ENCODE measurements around the gene AMPD3. TPM values are rescaled to one million over a fixed set of nuclear protein-coding genes. Genes with fewer than 3 reads are reported as not detected.
A peak's percentile ranks its signal among the peaks of the same experiment; 100 is the strongest.

AMPD3 gene
- total and polyA plus RNA-seq, 2 donors (not counting 3 experiments of a cell fraction or from before 2014, with no cell fraction given) = 1.4 to 2.5 TPM

DNA sequence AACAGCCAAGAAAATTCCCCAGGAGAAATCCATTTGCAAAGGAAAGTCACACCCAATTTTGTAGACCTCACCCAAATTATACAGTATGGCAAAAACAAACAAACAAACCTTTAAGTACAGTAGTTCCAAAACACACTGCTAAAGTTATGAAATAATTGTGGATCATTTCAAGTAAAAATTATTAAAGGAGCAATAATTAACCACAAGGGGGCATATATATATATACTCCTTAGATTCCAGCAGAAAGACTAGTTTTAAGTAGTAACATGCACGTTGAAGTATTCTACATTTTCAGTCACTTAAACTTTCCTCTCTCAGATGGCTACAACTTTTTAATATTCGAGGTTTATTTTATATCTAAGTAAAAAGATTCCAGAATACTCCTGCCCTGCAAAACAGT, 59.1 kb downstream of the AMPD3 start:
- DNase-seq (ENCODE audit: low read depth, low spot score) = peak; percentile 52
- H3K36me3 ChIP-seq (ENCODE audit: control insufficient read depth in 2 of 2, extremely low read depth in 1 of 2, insufficient read depth in 2 of 2, low read length in 2 of 2) = no peaks in the 10 kb centered on the region
- no TSS peak for BruUV-seq (replicated peaks)
- peaks cover 7% of the 10 kb centered on the region for H3K4me1 ChIP-seq (ENCODE audit: control insufficient read depth, extremely low read depth, insufficient read depth, low read length)
- ChIA-PET POLR2A (interaction anchor here (1.0 kb wide), 1 partner anchor 27 kb away, joined by 4 read pairs; the partner anchor contains the start of gene RNF141), CTCF (interaction anchor here (0.6 to 3.7 kb wide), 36 partner anchors 8 to 227 kb away, joined by 3 to 45 read pairs (median 4); partner anchors contain the start of genes AMPD3, LYVE1 and RNF141)
- dilution Hi-C loops (cut with MboI; ENCODE audit: extremely low pct_ligation_motif_present, low sequenced_read_pairs) = no loop called here
- no peaks in the 10 kb centered on the region for H3K9me1 ChIP-seq (replicated peaks; ENCODE audit: control insufficient read depth, extremely low read depth, insufficient read depth, low read length)
- no peaks in the 10 kb centered on the region for H3K9me3 ChIP-seq (replicated peaks; ENCODE audit: control insufficient read depth, insufficient read depth, low read length)
- TF ChIP-seq, protein P1, sequence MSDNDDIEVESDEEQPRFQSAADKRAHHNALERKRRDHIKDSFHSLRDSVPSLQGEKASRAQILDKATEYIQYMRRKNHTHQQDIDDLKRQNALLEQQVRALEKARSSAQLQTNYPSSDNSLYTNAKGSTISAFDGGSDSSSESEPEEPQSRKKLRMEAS (IDR thresholded peaks at IDR 0.05; ENCODE audit: insufficient read depth, insufficient read length) = no peak
- TF ChIP-seq, protein P2, sequence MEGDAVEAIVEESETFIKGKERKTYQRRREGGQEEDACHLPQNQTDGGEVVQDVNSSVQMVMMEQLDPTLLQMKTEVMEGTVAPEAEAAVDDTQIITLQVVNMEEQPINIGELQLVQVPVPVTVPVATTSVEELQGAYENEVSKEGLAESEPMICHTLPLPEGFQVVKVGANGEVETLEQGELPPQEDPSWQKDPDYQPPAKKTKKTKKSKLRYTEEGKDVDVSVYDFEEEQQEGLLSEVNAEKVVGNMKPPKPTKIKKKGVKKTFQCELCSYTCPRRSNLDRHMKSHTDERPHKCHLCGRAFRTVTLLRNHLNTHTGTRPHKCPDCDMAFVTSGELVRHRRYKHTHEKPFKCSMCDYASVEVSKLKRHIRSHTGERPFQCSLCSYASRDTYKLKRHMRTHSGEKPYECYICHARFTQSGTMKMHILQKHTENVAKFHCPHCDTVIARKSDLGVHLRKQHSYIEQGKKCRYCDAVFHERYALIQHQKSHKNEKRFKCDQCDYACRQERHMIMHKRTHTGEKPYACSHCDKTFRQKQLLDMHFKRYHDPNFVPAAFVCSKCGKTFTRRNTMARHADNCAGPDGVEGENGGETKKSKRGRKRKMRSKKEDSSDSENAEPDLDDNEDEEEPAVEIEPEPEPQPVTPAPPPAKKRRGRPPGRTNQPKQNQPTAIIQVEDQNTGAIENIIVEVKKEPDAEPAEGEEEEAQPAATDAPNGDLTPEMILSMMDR (IDR thresholded peaks at IDR 0.05; ENCODE audit: extremely low read depth in 1 of 2, insufficient read depth in 1 of 2, low read depth in 1 of 2, low read length in 2 of 2) = peak; percentile 5 to 10
- H3K9ac ChIP-seq (replicated peaks; ENCODE audit: extremely low read depth, insufficient read depth, low read length) = no peak overlapping the region
- no peak overlapping the region for H2AFZ ChIP-seq (ENCODE audit: low read depth, low read length)
- intact Hi-C loops (cut with micrococcal nuclease) = loop anchor here (1.0 to 2.0 kb wide), 4 partner anchors 27 to 221 kb away; partner anchors contain the start of gene RNF141
- no peaks in the 10 kb centered on the region for H3K27me3 ChIP-seq (ENCODE audit: control insufficient read depth in 2 of 2, insufficient read depth in 2 of 2, low read length in 2 of 2)
- H3K4me3 ChIP-seq (replicated peaks in 1 of 3; ENCODE audit: insufficient read depth in 1 of 3, low read depth in 1 of 3, low read length in 3 of 3) = no peak overlapping the region
- H3K4me2 ChIP-seq (ENCODE audit: insufficient read depth, low read length) = no peak overlapping the region
- H3K27ac ChIP-seq (ENCODE audit: insufficient read depth, low read depth, low read length) = no peak overlapping the region
- FAIRE-seq = no peak
- no peaks in the 10 kb centered on the region for H4K20me1 ChIP-seq (replicated peaks; ENCODE audit: control insufficient read depth, extremely low read depth, insufficient read depth, low read length)
- H3K79me2 ChIP-seq (ENCODE audit: control insufficient read depth, insufficient read depth, low read length) = no peaks in the 10 kb centered on the region

DNA sequence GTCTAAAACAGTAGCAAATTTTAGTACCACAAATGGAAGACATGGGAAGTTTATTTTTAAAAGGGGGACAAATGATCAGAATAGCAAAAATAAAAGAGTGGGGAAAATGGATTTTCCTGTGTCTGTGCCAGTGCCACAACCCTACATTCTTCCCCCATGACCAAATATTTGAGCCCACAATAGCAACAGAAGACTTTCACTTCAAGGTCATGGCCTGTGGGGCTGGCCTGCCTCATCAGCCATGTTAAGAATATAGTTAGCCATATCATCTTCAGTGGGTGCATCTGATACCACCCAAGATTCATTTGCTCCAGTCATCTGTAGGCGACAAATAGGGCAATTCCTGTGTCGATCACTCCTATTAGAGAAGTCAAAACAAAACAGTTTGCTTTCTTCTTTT, 59.6 kb downstream of the AMPD3 start:
- no peaks in the 10 kb centered on the region for H3K27me3 ChIP-seq (ENCODE audit: control insufficient read depth in 2 of 2, insufficient read depth in 2 of 2, low read length in 2 of 2)
- TF ChIP-seq, protein P1 (IDR thresholded peaks at IDR 0.05; ENCODE audit: insufficient read depth, insufficient read length) = no peak
- TF ChIP-seq MYC (IDR thresholded peaks at IDR 0.05; ENCODE audit: low read depth, low read length) = no peak
- no peak for TF ChIP-seq POLR2A (IDR thresholded peaks at IDR 0.05; ENCODE audit: low read depth, low read length)
- TF ChIP-seq JUN (IDR thresholded peaks at IDR 0.05; ENCODE audit: borderline replicate concordance, insufficient read depth, insufficient read length, low read depth) = no peak
- TF ChIP-seq EZH2 (IDR thresholded peaks at IDR 0.05; ENCODE audit: borderline replicate concordance, low read depth, low read length, severe bottlenecking) = no peak
- TF ChIP-seq POLR2AphosphoS5 (IDR thresholded peaks at IDR 0.05; ENCODE audit: insufficient read depth, low read depth, low read length) = no peak
- TF ChIP-seq GATA2 (IDR thresholded peaks at IDR 0.05; ENCODE audit: insufficient read depth, insufficient read length, low read depth, low read length) = no peak
- TF ChIP-seq FOS (IDR thresholded peaks at IDR 0.05; ENCODE audit: borderline replicate concordance, insufficient read depth, low read length) = no peak
- TF ChIP-seq, protein P2 (IDR thresholded peaks at IDR 0.05; ENCODE audit: extremely low read depth in 1 of 2, insufficient read depth in 1 of 2, low read depth in 1 of 2, low read length in 2 of 2) = no peak
- FAIRE-seq (no peak), DNase-seq (ENCODE audit: low read depth, low spot score) (peak; percentile 18)
- intact Hi-C loops (cut with micrococcal nuclease) = loop anchor here (1.0 to 2.0 kb wide), 4 partner anchors 27 to 221 kb away; partner anchors contain the start of gene RNF141
- no peaks in the 10 kb centered on the region for H3K79me2 ChIP-seq (ENCODE audit: control insufficient read depth, insufficient read depth, low read length)
- no peaks in the 10 kb centered on the region for H3K9me3 ChIP-seq (replicated peaks; ENCODE audit: control insufficient read depth, insufficient read depth, low read length)
- H3K4me1 ChIP-seq (ENCODE audit: control insufficient read depth, extremely low read depth, insufficient read depth, low read length) = peaks cover 7% of the 10 kb centered on the region
- peak overlapping the region; percentile 22 for H3K4me2 ChIP-seq (ENCODE audit: insufficient read depth, low read length)
- POLR2A ChIA-PET = interaction anchor here (1.0 kb wide), 1 partner anchor 26 kb away, joined by 4 read pairs; the partner anchor contains the start of gene RNF141
- no peak overlapping the region for H3K4me3 ChIP-seq (replicated peaks in 1 of 3; ENCODE audit: insufficient read depth in 1 of 3, low read depth in 1 of 3, low read length in 3 of 3)
- H2AFZ ChIP-seq (ENCODE audit: low read depth, low read length) = no peak overlapping the region
- H3K36me3 ChIP-seq (ENCODE audit: control insufficient read depth in 2 of 2, extremely low read depth in 1 of 2, insufficient read depth in 2 of 2, low read length in 2 of 2) = no peaks in the 10 kb centered on the region
- H3K27ac ChIP-seq (ENCODE audit: insufficient read depth, low read depth, low read length) = no peak overlapping the region
- H3K9ac ChIP-seq (replicated peaks; ENCODE audit: extremely low read depth, insufficient read depth, low read length) = no peak overlapping the region
- BruUV-seq (replicated peaks) = no TSS peak
- dilution Hi-C loops (cut with MboI; ENCODE audit: extremely low pct_ligation_motif_present, low sequenced_read_pairs) = no loop called here
- no peaks in the 10 kb centered on the region for H3K9me1 ChIP-seq (replicated peaks; ENCODE audit: control insufficient read depth, extremely low read depth, insufficient read depth, low read length)
- CTCF ChIA-PET = interaction anchor here (0.6 to 3.7 kb wide), 36 partner anchors 9 to 227 kb away, joined by 3 to 45 read pairs (median 4); partner anchors contain the start of genes AMPD3, LYVE1 and RNF141
- H4K20me1 ChIP-seq (replicated peaks; ENCODE audit: control insufficient read depth, extremely low read depth, insufficient read depth, low read length) = no peaks in the 10 kb centered on the region

All from endothelial cell of umbilical vein (primary cell).